Stomach (tissue), 4 donors: ENCODE results near the gene CLRN1.

ENCODE experiments used
- POLR2A ChIP-seq, 4 donors: fragments of 450-650 bp; IDR thresholded peaks; one replicate each; pipeline ENCODE4 v1.6.1; 2016; ENCODE audit warnings: antibody characterized with exemption in 4 of 4, control low read depth in 2 of 4, mild to moderate bottlenecking in 1 of 4, moderate library complexity in 1 of 4
- TF ChIP-seq, protein P1 (sequence below), 7 experiments: fragments of 450-650 bp in 4 of 7; fragments of 200-600 bp in 3 of 7; sonication (generic) in 3 of 7; IDR thresholded peaks; one replicate each; pipeline ENCODE4 v1.5.1; 2016 to 2019; ENCODE audit warnings: antibody characterized with exemption in 7 of 7, control low read depth in 2 of 7, mild to moderate bottlenecking in 1 of 7

DNA sequence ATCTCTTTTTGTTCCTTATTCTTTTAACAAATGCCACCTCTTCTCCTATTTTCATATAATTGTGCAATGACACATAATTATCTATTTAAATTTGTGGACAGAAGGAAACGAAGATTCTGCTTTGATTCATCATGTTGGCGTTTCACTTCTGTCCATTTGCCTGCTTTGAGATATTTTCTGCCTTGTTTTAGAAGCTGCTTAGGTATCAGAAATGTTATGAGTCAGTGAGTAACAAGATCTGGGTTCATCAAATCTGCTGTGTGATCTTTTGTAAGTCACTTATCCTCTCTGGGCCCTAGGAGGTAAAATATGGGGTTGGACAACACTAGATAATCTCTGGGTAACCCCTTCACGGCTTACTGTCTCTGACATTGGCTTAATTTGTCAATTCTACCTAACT is 60.0 kb downstream of the CLRN1 start:
- TF ChIP-seq, protein P1, sequence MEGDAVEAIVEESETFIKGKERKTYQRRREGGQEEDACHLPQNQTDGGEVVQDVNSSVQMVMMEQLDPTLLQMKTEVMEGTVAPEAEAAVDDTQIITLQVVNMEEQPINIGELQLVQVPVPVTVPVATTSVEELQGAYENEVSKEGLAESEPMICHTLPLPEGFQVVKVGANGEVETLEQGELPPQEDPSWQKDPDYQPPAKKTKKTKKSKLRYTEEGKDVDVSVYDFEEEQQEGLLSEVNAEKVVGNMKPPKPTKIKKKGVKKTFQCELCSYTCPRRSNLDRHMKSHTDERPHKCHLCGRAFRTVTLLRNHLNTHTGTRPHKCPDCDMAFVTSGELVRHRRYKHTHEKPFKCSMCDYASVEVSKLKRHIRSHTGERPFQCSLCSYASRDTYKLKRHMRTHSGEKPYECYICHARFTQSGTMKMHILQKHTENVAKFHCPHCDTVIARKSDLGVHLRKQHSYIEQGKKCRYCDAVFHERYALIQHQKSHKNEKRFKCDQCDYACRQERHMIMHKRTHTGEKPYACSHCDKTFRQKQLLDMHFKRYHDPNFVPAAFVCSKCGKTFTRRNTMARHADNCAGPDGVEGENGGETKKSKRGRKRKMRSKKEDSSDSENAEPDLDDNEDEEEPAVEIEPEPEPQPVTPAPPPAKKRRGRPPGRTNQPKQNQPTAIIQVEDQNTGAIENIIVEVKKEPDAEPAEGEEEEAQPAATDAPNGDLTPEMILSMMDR (IDR thresholded peaks at IDR 0.05) = no peak
- TF ChIP-seq POLR2A (IDR thresholded peaks at IDR 0.05) = no peak
